NCI-H128 (cell line): ENCODE data around the gene PPP1R13L.
"Not testable (repeated sequence)": the region's sequence is repeated elsewhere in the genome, so short reads cannot be mapped to it uniquely, and the experiment has no call there.

Experiments used
- DNase-seq: peaks from one replicate; lab custom pipeline; 2025; ENCODE audit not compliant: unreplicated experiment; lab: John Stamatoyannopoulos, UW

PPP1R13L gene

GRCh38 chr19:45404557-45405434 lies at the start of gene PPP1R13L:
PPP1R13L (minus strand) TSS chr19:45405069; CDS start chr19:45398318, 6,751 bp downstream.
- DNase-seq = peak; percentile 71

GRCh38 chr19:45451850-45452387 lies 47.0 kb upstream of the PPP1R13L start:
- DNase-seq = no peak

- no peak for DNase-seq
Measured at GRCh38 chr19:45451131-45451849, 46.4 kb upstream of the PPP1R13L start.

- no peak for DNase-seq
Measured at GRCh38 chr19:45450012-45450333, 45.1 kb upstream of the PPP1R13L start.

GRCh38 chr19:45448887-45449299 lies 44.0 kb upstream of the PPP1R13L start:
- DNase-seq = no peak

- DNase-seq = no peak
Measured at GRCh38 chr19:45448425-45448756, 43.5 kb upstream of the PPP1R13L start.

GRCh38 chr19:45446944-45447343 lies 42.1 kb upstream of the PPP1R13L start:
- no peak for DNase-seq

GRCh38 chr19:45446295-45446694 lies 41.4 kb upstream of the PPP1R13L start:
- DNase-seq = no peak

- DNase-seq = no peak
Measured at GRCh38 chr19:45445139-45445538, 40.3 kb upstream of the PPP1R13L start.

GRCh38 chr19:45444318-45445041 lies 39.6 kb upstream of the PPP1R13L start:
- DNase-seq = no peak

- DNase-seq = no peak
Measured at GRCh38 chr19:45443462-45444317, 38.8 kb upstream of the PPP1R13L start.

- DNase-seq = no peak
Measured at GRCh38 chr19:45442778-45443461, 38.1 kb upstream of the PPP1R13L start.

- DNase-seq = no peak
Measured at GRCh38 chr19:45442408-45442777, 37.5 kb upstream of the PPP1R13L start.

- no peak for DNase-seq
Measured at GRCh38 chr19:45440873-45441654, 36.2 kb upstream of the PPP1R13L start.

- DNase-seq = no peak
Measured at GRCh38 chr19:45440259-45440638, 35.4 kb upstream of the PPP1R13L start.

GRCh38 chr19:45439569-45440258 lies 34.8 kb upstream of the PPP1R13L start:
- DNase-seq = peak; percentile 73

- no peak for DNase-seq
Measured at GRCh38 chr19:45439190-45439568, 34.3 kb upstream of the PPP1R13L start.

- no peak for DNase-seq
Measured at GRCh38 chr19:45437328-45437727, 32.5 kb upstream of the PPP1R13L start.

- not testable (repeated sequence) for DNase-seq
Measured at GRCh38 chr19:45432543-45432942, 27.7 kb upstream of the PPP1R13L start.
